Mucosa of rectum (tissue), 2 donors: Measurements from ENCODE around the gene IGF2R.
"Not testable (repeated sequence)": the region's sequence is repeated elsewhere in the genome, so short reads cannot be mapped to it uniquely, and the experiment has no call there.

Experiments used
- H3K27ac ChIP-seq, 2 donors: one replicate each; pipeline ENCODE4 v1.7.0; 2013; ENCODE audit warnings: inconsistent platforms in 2 of 2, low read depth in 2 of 2, low read length in 2 of 2
- H3K27me3 ChIP-seq, 2 donors: one replicate each; pipeline ENCODE4 v1.7.0; 2013; ENCODE audit warnings: low read length in 2 of 2; ENCODE audit not compliant: control insufficient read depth in 2 of 2, insufficient read depth in 2 of 2
- H3K36me3 ChIP-seq, 2 donors: one replicate each; pipeline ENCODE4 v1.7.0; 2013; ENCODE audit warnings: low read length in 2 of 2; ENCODE audit not compliant: control insufficient read depth in 2 of 2, insufficient read depth in 2 of 2
- H3K4me1 ChIP-seq, 2 donors: one replicate each; pipeline ENCODE4 v1.7.0; 2013; ENCODE audit warnings: low read length in 2 of 2, mild to moderate bottlenecking in 1 of 2; ENCODE audit not compliant: control insufficient read depth in 2 of 2, insufficient read depth in 2 of 2
- H3K4me3 ChIP-seq, 2 donors: one replicate each; pipeline ENCODE4 v1.7.0; 2013; ENCODE audit warnings: low read length in 2 of 2
- H3K9ac ChIP-seq, 2 donors: one replicate each; pipeline ENCODE4 v1.7.0; 2013; ENCODE audit warnings: low read length in 2 of 2, low read depth in 1 of 2, mild to moderate bottlenecking in 1 of 2
- H3K9me3 ChIP-seq, 2 donors: one replicate each; pipeline ENCODE4 v1.7.0; 2013; ENCODE audit warnings: low read length in 2 of 2; ENCODE audit not compliant: control insufficient read depth in 2 of 2
- donor health status: healthy.
- donor health status: Normal muscosa, but diverticular disease.

IGF2R gene

DNA sequence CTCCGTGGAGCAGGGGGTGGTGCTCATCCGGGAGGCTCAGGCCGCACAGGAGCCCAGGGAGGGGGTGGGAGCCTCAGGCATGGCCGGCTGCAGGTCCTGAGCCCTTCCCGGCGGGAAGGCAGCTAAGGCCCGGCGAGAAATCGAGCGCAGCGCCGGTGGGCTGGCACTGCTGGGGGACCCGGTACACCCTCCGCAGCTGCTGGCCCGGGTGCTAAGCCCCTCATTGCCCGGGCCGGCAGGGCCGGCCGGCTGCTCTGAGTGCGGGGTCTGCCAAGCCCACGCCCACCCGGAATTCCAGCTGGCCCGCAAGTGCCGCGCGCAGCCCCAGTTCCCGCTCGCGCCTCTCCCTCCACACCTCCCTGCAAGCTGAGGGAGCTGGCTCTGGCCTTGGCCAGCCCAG lies 145.7 kb downstream of the IGF2R start:
- H3K9ac ChIP-seq, H3K4me3 ChIP-seq, H3K9me3 ChIP-seq, H3K27ac ChIP-seq, H3K4me1 ChIP-seq, H3K27me3 ChIP-seq: not testable (repeated sequence)
- peaks cover 5 to 11% of the 10 kb centered on the region in 2 donors for H3K36me3 ChIP-seq

DNA sequence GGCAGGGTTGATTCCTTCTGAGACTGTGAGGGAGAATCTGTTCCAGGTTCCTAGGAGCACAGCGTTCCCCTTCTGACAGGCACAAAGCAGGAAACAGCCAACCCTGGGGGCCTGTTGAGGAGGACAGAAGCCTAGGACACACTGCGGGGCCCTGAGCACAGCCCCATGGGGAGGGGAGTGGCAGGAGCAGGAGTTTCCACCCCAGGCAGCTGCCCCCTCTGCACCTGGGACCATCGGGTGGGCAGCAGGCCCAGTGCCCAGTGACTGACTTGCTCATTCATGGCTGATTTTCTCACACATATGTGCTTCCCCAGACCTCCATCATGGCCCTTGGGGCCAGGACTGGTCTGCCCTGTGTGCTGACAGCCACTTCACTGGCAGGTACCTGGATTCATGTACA lies 146.5 kb downstream of the IGF2R start:
- no peaks in the 10 kb centered on the region for H3K9me3 ChIP-seq
- no peaks in the 10 kb centered on the region for H3K4me1 ChIP-seq
- H3K4me3 ChIP-seq = no peak overlapping the region
- H3K36me3 ChIP-seq = peaks cover 5 to 8% of the 10 kb centered on the region in 2 donors
- no peaks in the 10 kb centered on the region for H3K27me3 ChIP-seq
- H3K9ac ChIP-seq = no peak overlapping the region
- H3K27ac ChIP-seq = no peak overlapping the region

DNA sequence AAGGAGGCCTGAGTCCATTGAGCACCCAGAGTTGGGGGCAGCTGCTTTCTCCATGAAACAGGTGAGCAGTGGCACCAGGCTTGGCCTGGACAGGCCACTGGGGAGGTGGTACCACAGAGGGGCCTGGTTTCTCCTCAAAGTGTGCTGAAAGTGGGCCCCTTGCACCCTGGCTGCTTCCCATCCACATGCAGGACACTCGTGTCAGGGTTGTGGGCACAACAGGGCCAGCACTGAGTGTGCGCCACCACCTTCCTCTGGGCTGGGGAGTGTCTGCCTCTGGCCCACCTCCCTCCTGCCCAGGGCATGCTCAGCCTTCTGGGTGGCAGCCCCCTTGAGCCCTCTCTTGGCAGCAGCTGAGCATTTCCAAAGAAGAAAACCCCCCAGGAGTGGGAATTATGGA lies 147.5 kb downstream of the IGF2R start:
- peaks cover 5 to 7% of the 10 kb centered on the region in 2 donors for H3K36me3 ChIP-seq
- H3K9ac ChIP-seq = no peak overlapping the region

DNA sequence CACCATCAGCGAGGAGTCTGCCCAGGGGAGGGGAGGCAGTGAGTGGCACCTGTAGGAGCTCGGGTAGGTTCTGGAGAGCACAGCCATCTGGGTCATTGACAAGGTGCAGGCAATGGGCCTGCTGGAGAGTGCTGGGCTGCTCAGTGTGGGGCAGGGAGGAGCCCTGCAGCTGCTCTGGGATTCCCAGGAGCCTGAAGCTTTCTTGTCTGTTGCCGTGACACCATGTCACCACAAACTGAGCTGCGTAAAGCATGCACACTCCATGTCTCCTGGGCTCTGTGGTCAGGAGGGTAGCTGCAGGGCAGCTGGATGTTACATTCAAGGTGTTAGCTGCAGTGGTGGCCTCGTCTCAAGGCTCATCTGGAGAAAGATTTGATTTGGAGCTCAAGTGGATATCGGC lies 148.3 kb downstream of the IGF2R start:
- H3K4me1 ChIP-seq = no peaks in the 10 kb centered on the region
- H3K9ac ChIP-seq = no peak overlapping the region
- no peaks in the 10 kb centered on the region for H3K9me3 ChIP-seq
- H3K27me3 ChIP-seq = no peaks in the 10 kb centered on the region
- no peak overlapping the region for H3K27ac ChIP-seq
- H3K4me3 ChIP-seq = no peak overlapping the region
- H3K36me3 ChIP-seq = peaks cover 5 to 7% of the 10 kb centered on the region in 2 donors

More for the DNA sequence above, 147.5 kb downstream of the IGF2R start:
- H3K4me3 ChIP-seq = no peak overlapping the region
- H3K4me1 ChIP-seq = no peaks in the 10 kb centered on the region
- H3K27me3 ChIP-seq = no peaks in the 10 kb centered on the region
- no peaks in the 10 kb centered on the region for H3K9me3 ChIP-seq
- no peak overlapping the region for H3K27ac ChIP-seq

DNA sequence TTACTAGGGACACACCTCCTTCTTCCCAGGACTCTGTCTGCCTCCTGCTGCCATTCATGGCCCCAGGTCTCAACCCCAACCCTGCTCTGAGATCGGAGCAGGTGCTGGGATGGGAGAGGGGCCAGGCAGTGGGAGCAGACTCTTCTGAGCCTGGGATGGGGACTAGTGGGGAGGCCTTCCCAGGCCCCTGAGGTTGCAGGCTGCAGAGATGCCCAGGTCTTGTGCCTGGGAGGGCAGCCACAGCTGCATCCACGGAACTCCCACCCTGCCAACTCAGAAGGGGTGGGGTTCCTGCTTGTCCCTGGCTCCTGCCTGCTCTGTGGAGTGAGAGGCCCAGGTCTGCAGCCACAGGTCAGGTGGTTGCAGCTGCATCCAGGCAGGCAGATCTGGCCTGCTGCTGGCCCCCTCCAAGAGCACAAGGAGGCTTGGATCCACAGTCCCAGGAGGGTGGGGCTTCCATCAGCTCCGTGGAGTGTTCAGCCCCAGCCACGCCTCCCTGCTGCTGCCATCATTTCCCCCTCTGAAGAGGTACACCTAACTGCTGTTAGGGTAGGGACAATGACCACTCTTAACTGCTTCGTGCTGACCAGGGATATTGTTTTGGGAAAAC lies 149.8 kb downstream of the IGF2R start:
- H3K9ac ChIP-seq = no peak overlapping the region
- no peak overlapping the region for H3K27ac ChIP-seq
- no peak overlapping the region for H3K4me3 ChIP-seq
- no peaks in the 10 kb centered on the region for H3K4me1 ChIP-seq
- H3K27me3 ChIP-seq = no peaks in the 10 kb centered on the region
- peaks cover 5 to 7% of the 10 kb centered on the region in 2 donors for H3K36me3 ChIP-seq
- H3K9me3 ChIP-seq = no peaks in the 10 kb centered on the region

DNA sequence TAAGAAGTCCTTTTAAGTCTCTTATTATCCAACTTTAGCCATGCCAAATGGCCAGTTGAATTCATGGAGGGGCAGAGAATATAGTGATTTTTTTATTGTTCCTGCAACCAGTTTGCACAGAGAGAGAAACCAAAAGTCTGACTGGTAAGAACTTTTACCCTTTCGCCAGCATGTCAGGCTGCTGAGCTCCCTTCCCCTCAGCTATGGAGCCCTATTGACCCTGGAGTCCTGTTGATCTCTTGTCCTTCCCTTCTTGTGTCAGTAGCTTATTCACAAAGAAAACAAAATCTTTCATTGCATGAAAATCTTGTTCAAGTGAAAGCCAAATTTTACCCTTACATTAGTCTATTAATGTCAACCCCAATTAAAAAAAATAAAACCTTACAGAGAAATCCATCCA lies 151.2 kb downstream of the IGF2R start:
- Histone ChIP-seq H3K27me3 (no peaks in the 10 kb centered on the region), H3K9ac (no peak overlapping the region), H3K27ac (no peak overlapping the region), H3K36me3 (peaks cover 5 to 7% of the 10 kb centered on the region in 2 donors), H3K4me1 (no peaks in the 10 kb centered on the region), H3K4me3 (no peak overlapping the region), H3K9me3 (no peaks in the 10 kb centered on the region)

DNA sequence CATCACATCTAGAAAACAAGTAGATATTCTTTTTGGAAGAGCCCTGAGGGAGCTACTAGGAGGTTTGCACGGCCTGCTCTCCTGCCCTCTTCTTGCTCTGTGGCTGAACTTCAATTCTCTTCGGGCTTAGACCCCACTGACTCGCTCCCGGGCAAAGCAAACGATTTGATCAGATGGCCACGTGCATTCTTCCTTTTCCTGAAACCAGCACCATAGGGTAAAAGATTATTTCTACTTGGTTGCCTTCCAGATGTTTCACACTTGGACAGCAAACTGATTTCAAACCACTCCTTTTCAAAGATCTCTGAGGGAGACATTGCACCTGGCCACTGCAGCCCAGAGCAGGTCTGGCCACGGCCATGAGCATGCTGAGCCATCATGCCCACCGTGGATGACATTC lies 152.7 kb downstream of the IGF2R start, which contains the start of gene SLC22A1:
Gene SLC22A1, plus strand, starts transcription at position 258 of the 400 bp plus-strand sequence. Its CDS starts 121 bp downstream, at position 379.
- H3K27me3 ChIP-seq = no peaks in the 10 kb centered on the region
- no peak within 1 kb of the TSS for H3K27ac ChIP-seq
- peaks cover 5 to 7% of the 10 kb centered on the region in 2 donors for H3K36me3 ChIP-seq
- no peaks in the 10 kb centered on the region for H3K4me1 ChIP-seq
- no peak within 1 kb of the TSS for H3K9ac ChIP-seq
- H3K4me3 ChIP-seq = no peak within 1 kb of the TSS
- H3K9me3 ChIP-seq = no peaks in the 10 kb centered on the region

DNA sequence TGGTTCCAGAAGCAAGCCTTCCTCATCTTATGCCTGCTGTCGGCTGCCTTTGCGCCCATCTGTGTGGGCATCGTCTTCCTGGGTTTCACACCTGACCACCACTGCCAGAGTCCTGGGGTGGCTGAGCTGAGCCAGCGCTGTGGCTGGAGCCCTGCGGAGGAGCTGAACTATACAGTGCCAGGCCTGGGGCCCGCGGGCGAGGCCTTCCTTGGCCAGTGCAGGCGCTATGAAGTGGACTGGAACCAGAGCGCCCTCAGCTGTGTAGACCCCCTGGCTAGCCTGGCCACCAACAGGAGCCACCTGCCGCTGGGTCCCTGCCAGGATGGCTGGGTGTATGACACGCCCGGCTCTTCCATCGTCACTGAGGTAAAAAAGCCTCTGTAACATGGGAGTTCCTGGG lies 153.1 kb downstream of the IGF2R start:
- H3K27me3 ChIP-seq = no peaks in the 10 kb centered on the region
- peaks cover 5 to 7% of the 10 kb centered on the region in 2 donors for H3K36me3 ChIP-seq
- no peak overlapping the region for H3K9ac ChIP-seq
- no peak overlapping the region for H3K4me3 ChIP-seq
- no peaks in the 10 kb centered on the region for H3K9me3 ChIP-seq
- H3K27ac ChIP-seq = no peak overlapping the region
- H3K4me1 ChIP-seq = no peaks in the 10 kb centered on the region

DNA sequence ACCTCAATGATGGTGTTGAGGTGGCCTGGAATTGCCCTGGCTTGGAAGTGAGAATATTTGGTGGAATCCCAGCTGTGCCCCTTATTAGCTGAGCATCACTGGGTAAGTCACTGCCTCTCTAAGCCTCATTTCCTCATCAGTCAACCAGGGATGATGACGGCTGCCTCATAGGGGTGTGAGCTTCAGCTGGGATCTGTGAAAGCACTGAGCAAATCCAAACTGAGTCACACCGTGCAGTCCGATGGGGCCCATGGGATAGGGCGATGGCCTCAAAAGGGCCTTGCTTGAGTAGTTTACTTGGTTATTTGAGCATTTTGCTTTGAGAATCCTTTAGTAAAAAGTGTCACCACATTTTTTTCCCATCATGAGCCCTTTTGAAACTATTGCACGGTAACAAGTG lies 153.9 kb downstream of the IGF2R start:
- H3K4me3 ChIP-seq = no peak overlapping the region
- no peaks in the 10 kb centered on the region for H3K27me3 ChIP-seq
- no peak overlapping the region for H3K27ac ChIP-seq
- H3K9me3 ChIP-seq = no peaks in the 10 kb centered on the region
- H3K9ac ChIP-seq = no peak overlapping the region
- H3K36me3 ChIP-seq = peaks cover under 1 to 2% of the 10 kb centered on the region in 2 donors
- no peaks in the 10 kb centered on the region for H3K4me1 ChIP-seq

DNA sequence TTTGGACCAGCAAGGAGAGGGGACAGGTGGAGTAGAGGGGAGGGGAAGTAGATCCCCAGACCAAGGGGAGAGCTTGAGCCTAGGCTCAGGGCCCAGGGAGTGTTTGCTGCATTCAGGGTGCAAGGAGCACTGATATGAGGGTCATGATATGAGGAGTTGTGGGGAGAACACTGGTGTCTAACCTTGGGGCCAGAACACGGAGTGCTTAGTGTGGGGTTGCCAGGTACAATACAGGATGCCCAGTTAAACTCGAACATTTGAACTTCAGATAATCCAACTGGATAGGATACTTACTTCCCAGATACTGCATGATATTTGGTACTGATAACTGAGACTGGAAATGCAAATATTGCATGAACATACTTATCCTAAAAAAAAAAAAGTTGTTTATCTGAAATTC lies 155.1 kb downstream of the IGF2R start:
- H3K4me3 ChIP-seq = no peak overlapping the region
- H3K9ac ChIP-seq = no peak overlapping the region
- no peaks in the 10 kb centered on the region for H3K36me3 ChIP-seq
- no peaks in the 10 kb centered on the region for H3K27me3 ChIP-seq
- no peak overlapping the region for H3K27ac ChIP-seq
- H3K9me3 ChIP-seq = no peaks in the 10 kb centered on the region
- no peaks in the 10 kb centered on the region for H3K4me1 ChIP-seq
